Calu3 (cell line): ENCODE results near the gene LRRC8A. TPM values are rescaled to one million over a fixed set of nuclear protein-coding genes. Genes with fewer than 3 reads are reported as not detected.

ENCODE experiments used
- BruUV-seq: library from RNA; stranded (reverse); fragments of 400-500 nt; replicated peaks from 2 replicates; lab custom pipeline; 2021; lab: Mats Ljungman, UMichigan
- CTCF ChIA-PET: fragments of 300-600 bp; sonication (Branson Sonifier 250); formaldehyde crosslinking; loops from one replicate; lab custom pipeline; 2022; ENCODE audit warnings: antibody characterized with exemption; lab: Charles Lee
- DNase-seq: peaks from one replicate; pipeline ENCODE4 v3.0.0; 2022
- H3K27ac Mint-ChIP-seq: one replicate; pipeline ENCODE4 v1.8.0; 2022; ENCODE audit warnings: mixed read lengths; ENCODE audit not compliant: unreplicated experiment
- H3K27me3 Mint-ChIP-seq: one replicate; pipeline ENCODE4 v1.8.0; 2022; ENCODE audit warnings: mixed read lengths; ENCODE audit not compliant: unreplicated experiment
- H3K36me3 Mint-ChIP-seq: one replicate; pipeline ENCODE4 v1.8.0; 2022; ENCODE audit warnings: mild to moderate bottlenecking, moderate library complexity, mixed read lengths; ENCODE audit not compliant: insufficient read depth, unreplicated experiment
- H3K4me1 Mint-ChIP-seq: one replicate; pipeline ENCODE4 v1.8.0; 2022; ENCODE audit warnings: mild to moderate bottlenecking, low read depth, mixed read lengths; ENCODE audit not compliant: unreplicated experiment
- H3K4me3 Mint-ChIP-seq: one replicate; pipeline ENCODE4 v1.8.0; 2022; ENCODE audit warnings: mild to moderate bottlenecking, low read depth, moderate library complexity, mixed read lengths; ENCODE audit not compliant: unreplicated experiment
- H3K9me3 Mint-ChIP-seq: one replicate; pipeline ENCODE4 v1.8.0; 2022; ENCODE audit warnings: low read depth, mixed read lengths; ENCODE audit not compliant: unreplicated experiment
- CTCF ChIP-seq: fragments of 200-600 bp; IDR thresholded peaks from one replicate; pipeline ENCODE4 v1.8.0; 2022; ENCODE audit warnings: antibody characterized with exemption; ENCODE audit not compliant: unreplicated experiment
- intact Hi-C: fragments of 100-400 bp; cut with micrococcal nuclease; formaldehyde crosslinking; loops from one replicate; pipeline ENCODE4 v1.10.0; 2022; ENCODE audit not compliant: unreplicated experiment
- total RNA-seq: library from RNA; stranded (reverse); gene quantifications from 2 replicates; pipeline ENCODE4 v1.2.3, GENCODE V29; 2022

Gene LRRC8A
- total RNA-seq, 1 experiment from 2014 or later, result 29.9 TPM

GRCh38 chr9:128913048-128913900 is 31.3 kb downstream of the LRRC8A start:
- no peaks in the 10 kb centered on the region for H3K27me3 Mint-ChIP-seq
- H3K4me1 Mint-ChIP-seq, result peaks cover 18% of the 10 kb centered on the region
- H3K4me3 Mint-ChIP-seq, result peak overlapping the region; percentile 11
- no TSS peak for BruUV-seq
- H3K27ac Mint-ChIP-seq, result peak overlapping the region; percentile 85
- peaks cover 22% of the 10 kb centered on the region for H3K36me3 Mint-ChIP-seq
- TF ChIP-seq CTCF, result no peak
- DNase-seq, result no peak
- CTCF ChIA-PET, result interaction anchor here (0.7 to 0.9 kb wide), 5 partner anchors 13 to 49 kb away, joined by 3 to 4 read pairs (median 4); partner anchors contain the start of genes DOLK and NUP188
- intact Hi-C loops, result no loop called here
- H3K9me3 Mint-ChIP-seq, result no peaks in the 10 kb centered on the region

DNA sequence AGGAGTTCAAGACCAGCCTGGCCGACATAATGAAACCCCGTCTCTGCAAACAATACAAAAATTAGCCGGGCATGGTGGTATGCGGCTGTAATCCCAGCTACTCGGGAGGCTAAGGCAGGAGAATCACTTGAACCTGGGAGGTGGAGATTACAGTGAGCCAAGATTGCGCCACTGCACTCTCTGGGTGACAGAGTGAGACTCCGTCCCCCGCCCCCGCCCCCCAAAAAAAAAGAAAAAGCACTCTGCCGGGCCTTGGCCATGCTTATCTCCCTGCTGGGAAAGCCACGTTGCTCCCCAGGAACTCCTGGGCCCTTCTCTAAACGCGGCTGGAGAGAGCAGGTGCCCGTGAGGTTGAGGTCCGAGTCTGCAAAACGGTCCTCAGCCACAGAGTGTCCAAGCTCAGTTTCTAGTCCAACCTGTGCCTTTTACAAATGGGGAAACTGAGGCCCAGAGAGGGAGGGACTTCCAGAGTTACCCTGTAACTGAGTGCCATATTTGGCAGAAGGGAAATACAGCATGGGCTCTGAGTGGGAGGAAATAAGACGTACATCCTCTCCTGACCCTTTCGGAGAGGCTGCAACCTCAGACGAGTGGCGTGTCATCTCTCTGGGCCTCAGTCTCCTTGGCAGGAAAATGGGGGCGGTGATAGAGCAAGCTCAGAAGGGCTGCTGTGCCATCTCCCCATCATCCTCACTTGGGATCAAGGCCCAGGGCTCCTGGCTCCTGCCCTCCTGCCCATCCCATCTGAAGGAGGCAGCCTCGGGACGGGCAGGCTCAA is 32.3 kb downstream of the LRRC8A start:
- H3K27me3 Mint-ChIP-seq, result no peaks in the 10 kb centered on the region
- H3K4me1 Mint-ChIP-seq, result peaks cover 18% of the 10 kb centered on the region
- DNase-seq, result no peak
- TF ChIP-seq CTCF, result no peak
- CTCF ChIA-PET, result no interaction called here
- no peaks in the 10 kb centered on the region for H3K9me3 Mint-ChIP-seq
- H3K27ac Mint-ChIP-seq, result no peak overlapping the region
- BruUV-seq, result no TSS peak
- no peak overlapping the region for H3K4me3 Mint-ChIP-seq
- intact Hi-C loops, result no loop called here
- H3K36me3 Mint-ChIP-seq, result peaks cover 24% of the 10 kb centered on the region

DNA sequence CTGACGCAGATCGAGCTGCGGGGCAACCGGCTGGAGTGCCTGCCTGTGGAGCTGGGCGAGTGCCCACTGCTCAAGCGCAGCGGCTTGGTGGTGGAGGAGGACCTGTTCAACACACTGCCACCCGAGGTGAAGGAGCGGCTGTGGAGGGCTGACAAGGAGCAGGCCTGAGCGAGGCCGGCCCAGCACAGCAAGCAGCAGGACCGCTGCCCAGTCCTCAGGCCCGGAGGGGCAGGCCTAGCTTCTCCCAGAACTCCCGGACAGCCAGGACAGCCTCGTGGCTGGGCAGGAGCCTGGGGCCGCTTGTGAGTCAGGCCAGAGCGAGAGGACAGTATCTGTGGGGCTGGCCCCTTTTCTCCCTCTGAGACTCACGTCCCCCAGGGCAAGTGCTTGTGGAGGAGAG is 34.3 kb downstream of the LRRC8A start:
- H3K36me3 Mint-ChIP-seq, result peaks cover 22% of the 10 kb centered on the region
- H3K4me3 Mint-ChIP-seq, result no peak overlapping the region
- H3K27ac Mint-ChIP-seq, result no peak overlapping the region
- peaks cover 18% of the 10 kb centered on the region for H3K4me1 Mint-ChIP-seq
- H3K9me3 Mint-ChIP-seq, result no peaks in the 10 kb centered on the region
- intact Hi-C loops, result no loop called here
- no TSS peak for BruUV-seq
- DNase-seq, result no peak
- H3K27me3 Mint-ChIP-seq, result no peaks in the 10 kb centered on the region
- CTCF ChIA-PET, result interaction anchor here (0.6 kb wide), 1 partner anchor 75 kb away, joined by 6 read pairs; no protein-coding TSS in a partner anchor
- no peak for TF ChIP-seq CTCF

- DNase-seq, result no peak
- no peak for TF ChIP-seq CTCF
- Mint-ChIP-seq H3K9me3 (no peaks in the 10 kb centered on the region), H3K36me3 (peaks cover 22% of the 10 kb centered on the region), H3K27ac (no peak overlapping the region), H3K4me1 (peaks cover 17% of the 10 kb centered on the region), H3K4me3 (no peak overlapping the region), H3K27me3 (no peaks in the 10 kb centered on the region)
- intact Hi-C loops, result no loop called here
- BruUV-seq, result no TSS peak
- CTCF ChIA-PET, result no interaction called here
Measured at GRCh38 chr9:128916745-128917144, 34.8 kb downstream of the LRRC8A start.
